ENCODE measurements around the gene ANXA2R. TPM values are rescaled to one million over a fixed set of nuclear protein-coding genes. Genes with fewer than 3 reads are reported as not detected.
A peak's percentile ranks its signal among the peaks of the same experiment; 100 is the strongest.

The ANXA2R gene
- total RNA-seq, 1 experiment from 2014 or later: 0.20 TPM

- H3K56ac ChIP-seq (ENCODE audit: insufficient read length, low read depth, low read length): no peak overlapping the region
- no peak overlapping the region for H3K18ac ChIP-seq (ENCODE audit: insufficient read length, low read depth, low read length)
- H3K4ac ChIP-seq (ENCODE audit: low read depth, low read length): no peak overlapping the region
- no peak for TF ChIP-seq CTCF (conservative IDR thresholded peaks at IDR 0.05)
- no peak overlapping the region for H2BK12ac ChIP-seq (ENCODE audit: insufficient read length, low read depth, low read length)
- H2BK120ac ChIP-seq (ENCODE audit: low read depth, low read length, poor library complexity, severe bottlenecking): no peak overlapping the region
- H2AK5ac ChIP-seq (ENCODE audit: insufficient read length, low read length): no peak overlapping the region
- H3T11ph ChIP-seq (ENCODE audit: low read length): no peak overlapping the region
- peaks cover 36% of the 10 kb centered on the region for H3K27me3 ChIP-seq (ENCODE audit: insufficient read depth, low read length)
- no peak overlapping the region for H3K9ac ChIP-seq (ENCODE audit: extremely low read depth, insufficient read length, low read length)
- H3K4me2 ChIP-seq (ENCODE audit: insufficient read depth, insufficient read length, low read length): peak overlapping the region; percentile 89
- no peaks in the 10 kb centered on the region for H4K20me1 ChIP-seq (ENCODE audit: control insufficient read depth, insufficient read depth, insufficient read length)
- peak; percentile 84 for DNase-seq
- H4K8ac ChIP-seq (replicated peaks; ENCODE audit: insufficient read length, low read depth, low read length): no peak overlapping the region
- Mint-ChIP-seq H3K27me3 (ENCODE audit: low read depth) (peaks cover 78% of the 10 kb centered on the region), H3K27ac (peak overlapping the region in 1 of 3 experiments; percentile 95; a peak in 2 of 7 replicates), H3K4me1 (peaks cover 17 to 21% of the 10 kb centered on the region in 2 experiments), H3K9me3 (peaks cover 2 to 3% of the 10 kb centered on the region in 2 experiments; a peak in 1 of 5 replicates), H3K36me3 (ENCODE audit: insufficient read depth in 1 of 3, low read depth in 3 of 3) (no peaks in the 10 kb centered on the region; a peak in 1 of 7 replicates), H3K4me3 (peak overlapping the region; percentile 76 to 89)
- H3K23ac ChIP-seq (ENCODE audit: insufficient read length, low read depth, low read length): no peak overlapping the region
- no peak overlapping the region for H3K27ac ChIP-seq (ENCODE audit: insufficient read length, low read depth, low read length)
- H4K91ac ChIP-seq (ENCODE audit: insufficient read length, low read depth, low read length): no peak overlapping the region
- no peaks in the 10 kb centered on the region for H3K79me1 ChIP-seq (ENCODE audit: insufficient read depth, low read depth, low read length, poor library complexity, severe bottlenecking)
- no peaks in the 10 kb centered on the region for H3K79me2 ChIP-seq (ENCODE audit: insufficient read depth, low read length)
- H3K4me1 ChIP-seq (ENCODE audit: insufficient read depth, low read length): no peaks in the 10 kb centered on the region
- WGBS (ENCODE audit: extremely low coverage, insufficient read length, low lambda C conversion rate): no CpG with 5 or more reads among the region's 25 CpGs
- H2BK5ac ChIP-seq (ENCODE audit: insufficient read length, low read length): no peak overlapping the region
- H3K14ac ChIP-seq (ENCODE audit: insufficient read depth, low read length): no peak overlapping the region
- H2AFZ ChIP-seq (ENCODE audit: low read length): peak overlapping the region; percentile 68
- H2BK15ac ChIP-seq (ENCODE audit: low read depth, low read length): no peak overlapping the region
- H3K23me2 ChIP-seq (ENCODE audit: insufficient read length, low read depth, low read length, poor library complexity, severe bottlenecking): peaks cover 5% of the 10 kb centered on the region
- no peaks in the 10 kb centered on the region for H3K9me3 ChIP-seq (ENCODE audit: control insufficient read depth, low read depth, low read length)
- no peak overlapping the region for H4K5ac ChIP-seq (ENCODE audit: insufficient read length, low read depth, low read length)
- H2BK20ac ChIP-seq (ENCODE audit: low read depth, low read length, poor library complexity, severe bottlenecking): no peak overlapping the region
Measured at GRCh38 chr5:43007911-43008362, 32.2 kb downstream of the ANXA2R start.

All from H9 (cell line).